Activated naive CD8-positive, alpha-beta T cell (primary cell): ENCODE data around the gene PLCB3.
"Not testable (repeated sequence)": the region's sequence is repeated elsewhere in the genome, so short reads cannot be mapped to it uniquely, and the experiment has no call there.

Source experiments
- H3K27ac Mint-ChIP-seq: one replicate; pipeline ENCODE4 v1.8.0; 2021; ENCODE audit warnings: mixed read lengths
- H3K27me3 Mint-ChIP-seq: one replicate; pipeline ENCODE4 v1.8.0; 2021; ENCODE audit warnings: mixed read lengths
- H3K36me3 Mint-ChIP-seq: one replicate; pipeline ENCODE4 v1.8.0; 2021; ENCODE audit warnings: mixed read lengths
- H3K4me1 Mint-ChIP-seq: one replicate; pipeline ENCODE4 v1.8.0; 2021; ENCODE audit warnings: low read depth, mixed read lengths
- H3K4me3 Mint-ChIP-seq: one replicate; pipeline ENCODE4 v1.8.0; 2021; ENCODE audit warnings: mild to moderate bottlenecking, mixed read lengths
- H3K9me3 Mint-ChIP-seq: one replicate; pipeline ENCODE4 v1.8.0; 2021; ENCODE audit warnings: low read depth, mixed read lengths

PLCB3 gene

GRCh38 chr11:64238999-64239398, 12.3 kb upstream of the PLCB3 start:
- Mint-ChIP-seq H3K9me3 (no peaks in the 10 kb centered on the region), H3K4me1 (peaks cover 33% of the 10 kb centered on the region), H3K27ac (peak overlapping the region; percentile 34), H3K27me3 (no peaks in the 10 kb centered on the region), H3K36me3 (no peaks in the 10 kb centered on the region), H3K4me3 (peak overlapping the region; percentile 27)

GRCh38 chr11:64239662-64240434, 11.5 kb upstream of the PLCB3 start:
- peak overlapping the region; percentile 92 for H3K4me3 Mint-ChIP-seq
- H3K4me1 Mint-ChIP-seq: peaks cover 33% of the 10 kb centered on the region
- peak overlapping the region; percentile 97 for H3K27ac Mint-ChIP-seq
- no peaks in the 10 kb centered on the region for H3K27me3 Mint-ChIP-seq
- H3K36me3 Mint-ChIP-seq: no peaks in the 10 kb centered on the region
- H3K9me3 Mint-ChIP-seq: no peaks in the 10 kb centered on the region

GRCh38 chr11:64240435-64241240, 10.7 kb upstream of the PLCB3 start, which contains the start of gene FKBP2:
FKBP2 (plus strand) TSS chr11:64241095; CDS start chr11:64242388, 1,293 bp downstream.
- Mint-ChIP-seq H3K9me3 (no peaks in the 10 kb centered on the region), H3K4me1 (peaks cover 27% of the 10 kb centered on the region), H3K27me3 (no peaks in the 10 kb centered on the region), H3K27ac (peak within 1 kb of the TSS; percentile 97), H3K36me3 (no peaks in the 10 kb centered on the region), H3K4me3 (peak within 1 kb of the TSS; percentile 92)

GRCh38 chr11:64241241-64241490, 10.2 kb upstream of the PLCB3 start:
- H3K27me3 Mint-ChIP-seq: no peaks in the 10 kb centered on the region
- H3K36me3 Mint-ChIP-seq: no peaks in the 10 kb centered on the region
- peak overlapping the region; percentile 92 for H3K4me3 Mint-ChIP-seq
- peaks cover 27% of the 10 kb centered on the region for H3K4me1 Mint-ChIP-seq
- H3K9me3 Mint-ChIP-seq: no peaks in the 10 kb centered on the region
- peak overlapping the region; percentile 97 for H3K27ac Mint-ChIP-seq

GRCh38 chr11:64241491-64242374, 9.6 kb upstream of the PLCB3 start:
- no peaks in the 10 kb centered on the region for H3K9me3 Mint-ChIP-seq
- no peaks in the 10 kb centered on the region for H3K36me3 Mint-ChIP-seq
- H3K4me3 Mint-ChIP-seq: peak overlapping the region; percentile 92
- peak overlapping the region; percentile 97 for H3K27ac Mint-ChIP-seq
- no peaks in the 10 kb centered on the region for H3K27me3 Mint-ChIP-seq
- peaks cover 27% of the 10 kb centered on the region for H3K4me1 Mint-ChIP-seq

GRCh38 chr11:64243236-64243854, 8.0 kb upstream of the PLCB3 start:
- H3K4me1 Mint-ChIP-seq: peaks cover 30% of the 10 kb centered on the region
- no peaks in the 10 kb centered on the region for H3K9me3 Mint-ChIP-seq
- no peaks in the 10 kb centered on the region for H3K27me3 Mint-ChIP-seq
- peak overlapping the region; percentile 54 for H3K27ac Mint-ChIP-seq
- H3K4me3 Mint-ChIP-seq: peak overlapping the region; percentile 77
- H3K36me3 Mint-ChIP-seq: no peaks in the 10 kb centered on the region

- no peaks in the 10 kb centered on the region for H3K9me3 Mint-ChIP-seq
- H3K36me3 Mint-ChIP-seq: no peaks in the 10 kb centered on the region
- peak overlapping the region; percentile 77 for H3K4me3 Mint-ChIP-seq
- peaks cover 28% of the 10 kb centered on the region for H3K4me1 Mint-ChIP-seq
- peak overlapping the region; percentile 54 for H3K27ac Mint-ChIP-seq
- no peaks in the 10 kb centered on the region for H3K27me3 Mint-ChIP-seq
Observed at GRCh38 chr11:64244107-64244506, 7.2 kb upstream of the PLCB3 start.

- Mint-ChIP-seq H3K36me3 (no peaks in the 10 kb centered on the region), H3K9me3 (no peaks in the 10 kb centered on the region), H3K4me1 (peaks cover 26% of the 10 kb centered on the region), H3K27ac (no peak overlapping the region), H3K27me3 (no peaks in the 10 kb centered on the region), H3K4me3 (peak overlapping the region; percentile 94)
Observed at GRCh38 chr11:64244966-64245365, 6.4 kb upstream of the PLCB3 start.

- Mint-ChIP-seq H3K36me3 (no peaks in the 10 kb centered on the region), H3K4me3 (peak overlapping the region; percentile 94), H3K9me3 (no peaks in the 10 kb centered on the region), H3K27ac (peak overlapping the region; percentile 96), H3K27me3 (no peaks in the 10 kb centered on the region), H3K4me1 (peaks cover 23% of the 10 kb centered on the region)
Observed at GRCh38 chr11:64245401-64245796, 5.9 kb upstream of the PLCB3 start.

- Mint-ChIP-seq H3K4me3 (peak overlapping the region; percentile 94), H3K4me1 (peaks cover 24% of the 10 kb centered on the region), H3K9me3 (no peaks in the 10 kb centered on the region), H3K27ac (peak overlapping the region; percentile 96), H3K36me3 (no peaks in the 10 kb centered on the region), H3K27me3 (no peaks in the 10 kb centered on the region)
Observed at GRCh38 chr11:64245797-64246620, 5.3 kb upstream of the PLCB3 start.

GRCh38 chr11:64246621-64246870, 4.8 kb upstream of the PLCB3 start:
- not testable (repeated sequence) for H3K36me3 Mint-ChIP-seq, H3K27ac Mint-ChIP-seq, H3K9me3 Mint-ChIP-seq, H3K27me3 Mint-ChIP-seq
- Mint-ChIP-seq H3K4me1 (peaks cover 24% of the 10 kb centered on the region), H3K4me3 (peak overlapping the region; percentile 84)

GRCh38 chr11:64246871-64247728, 4.2 kb upstream of the PLCB3 start, which contains the start of gene PPP1R14B:
PPP1R14B (minus strand) TSS chr11:64246943; CDS start chr11:64246673, 270 bp downstream.
- Mint-ChIP-seq H3K36me3 (no peaks in the 10 kb centered on the region), H3K4me1 (peaks cover 28% of the 10 kb centered on the region), H3K27ac (peak within 1 kb of the TSS; percentile 96), H3K4me3 (peak within 1 kb of the TSS; percentile 94), H3K27me3 (no peaks in the 10 kb centered on the region), H3K9me3 (no peaks in the 10 kb centered on the region)

GRCh38 chr11:64247729-64248531, 3.4 kb upstream of the PLCB3 start:
- H3K27ac Mint-ChIP-seq: peak overlapping the region; percentile 74
- H3K4me1 Mint-ChIP-seq: peaks cover 23% of the 10 kb centered on the region
- no peaks in the 10 kb centered on the region for H3K9me3 Mint-ChIP-seq
- no peaks in the 10 kb centered on the region for H3K27me3 Mint-ChIP-seq
- no peaks in the 10 kb centered on the region for H3K36me3 Mint-ChIP-seq
- H3K4me3 Mint-ChIP-seq: peak overlapping the region; percentile 79
